GM18526 (cell line): Measurements from ENCODE around the gene ZNF280B.

Experiments
- POLR2A ChIP-seq: IDR thresholded peaks from 3 replicates; pipeline ENCODE4 v1.6.1; 2011; ENCODE audit not compliant: insufficient read length; ENCODE audit errors: extremely low read depth

The ZNF280B gene, protein sequence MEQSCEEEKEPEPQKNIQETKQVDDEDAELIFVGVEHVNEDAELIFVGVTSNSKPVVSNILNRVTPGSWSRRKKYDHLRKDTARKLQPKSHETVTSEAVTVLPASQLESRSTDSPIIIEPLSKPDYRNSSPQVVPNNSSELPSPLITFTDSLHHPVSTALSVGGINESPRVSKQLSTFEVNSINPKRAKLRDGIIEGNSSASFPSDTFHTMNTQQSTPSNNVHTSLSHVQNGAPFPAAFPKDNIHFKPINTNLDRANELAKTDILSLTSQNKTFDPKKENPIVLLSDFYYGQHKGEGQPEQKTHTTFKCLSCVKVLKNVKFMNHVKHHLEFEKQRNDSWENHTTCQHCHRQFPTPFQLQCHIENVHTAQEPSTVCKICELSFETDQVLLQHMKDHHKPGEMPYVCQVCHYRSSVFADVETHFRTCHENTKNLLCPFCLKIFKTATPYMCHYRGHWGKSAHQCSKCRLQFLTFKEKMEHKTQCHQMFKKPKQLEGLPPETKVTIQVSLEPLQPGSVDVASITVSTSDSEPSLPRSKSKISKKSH

DNA sequence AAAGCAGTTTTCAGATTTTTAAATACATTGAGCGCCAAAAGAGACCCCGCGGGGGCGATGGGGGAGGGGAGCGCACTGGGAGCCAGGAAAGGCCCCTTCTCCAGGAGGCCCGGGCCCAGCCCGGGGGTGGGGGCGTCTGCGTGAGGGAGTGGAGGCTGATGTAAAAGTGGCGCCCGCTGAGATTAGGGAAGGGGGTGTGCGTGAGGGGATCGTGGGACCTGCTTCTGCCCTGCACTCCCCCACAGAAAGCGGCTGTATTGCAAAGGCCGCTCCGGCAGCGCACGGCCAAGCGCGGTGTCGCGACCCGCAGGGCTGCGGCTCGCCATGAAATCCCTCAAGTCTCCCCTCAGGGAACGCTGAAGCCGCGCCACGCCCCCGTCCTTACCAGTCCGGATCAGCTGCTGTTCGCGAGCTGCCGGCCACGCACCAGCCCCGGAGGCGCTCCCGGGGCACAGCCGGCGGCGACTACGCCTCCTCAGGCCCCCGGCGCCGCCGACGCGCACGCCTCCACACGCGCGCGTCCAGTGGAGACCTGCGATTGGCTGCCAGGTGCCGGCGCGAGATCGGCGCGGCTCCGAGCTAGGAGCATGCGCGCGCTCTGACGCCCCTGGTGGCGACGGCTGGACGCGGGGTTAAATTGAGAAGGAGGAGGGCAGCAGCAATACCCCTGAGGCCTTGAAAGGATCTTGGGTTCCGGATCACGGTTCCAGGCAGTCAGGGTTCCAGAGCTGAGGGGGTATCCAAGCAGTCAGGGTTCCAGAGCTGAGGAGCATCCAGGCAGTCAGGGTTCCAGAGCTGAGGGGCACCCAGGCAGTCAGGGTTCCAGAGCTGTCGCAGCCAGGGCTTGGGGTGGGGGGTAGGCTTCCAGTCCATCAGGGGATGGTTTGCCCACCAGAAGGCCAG lies at the start of gene ZNF280B:
ZNF280B (minus strand) TSS at position 469 of the 903 bp plus-strand sequence. CDS start 19,344 bp downstream, outside the sequence.
- TF ChIP-seq POLR2A: no peak

DNA sequence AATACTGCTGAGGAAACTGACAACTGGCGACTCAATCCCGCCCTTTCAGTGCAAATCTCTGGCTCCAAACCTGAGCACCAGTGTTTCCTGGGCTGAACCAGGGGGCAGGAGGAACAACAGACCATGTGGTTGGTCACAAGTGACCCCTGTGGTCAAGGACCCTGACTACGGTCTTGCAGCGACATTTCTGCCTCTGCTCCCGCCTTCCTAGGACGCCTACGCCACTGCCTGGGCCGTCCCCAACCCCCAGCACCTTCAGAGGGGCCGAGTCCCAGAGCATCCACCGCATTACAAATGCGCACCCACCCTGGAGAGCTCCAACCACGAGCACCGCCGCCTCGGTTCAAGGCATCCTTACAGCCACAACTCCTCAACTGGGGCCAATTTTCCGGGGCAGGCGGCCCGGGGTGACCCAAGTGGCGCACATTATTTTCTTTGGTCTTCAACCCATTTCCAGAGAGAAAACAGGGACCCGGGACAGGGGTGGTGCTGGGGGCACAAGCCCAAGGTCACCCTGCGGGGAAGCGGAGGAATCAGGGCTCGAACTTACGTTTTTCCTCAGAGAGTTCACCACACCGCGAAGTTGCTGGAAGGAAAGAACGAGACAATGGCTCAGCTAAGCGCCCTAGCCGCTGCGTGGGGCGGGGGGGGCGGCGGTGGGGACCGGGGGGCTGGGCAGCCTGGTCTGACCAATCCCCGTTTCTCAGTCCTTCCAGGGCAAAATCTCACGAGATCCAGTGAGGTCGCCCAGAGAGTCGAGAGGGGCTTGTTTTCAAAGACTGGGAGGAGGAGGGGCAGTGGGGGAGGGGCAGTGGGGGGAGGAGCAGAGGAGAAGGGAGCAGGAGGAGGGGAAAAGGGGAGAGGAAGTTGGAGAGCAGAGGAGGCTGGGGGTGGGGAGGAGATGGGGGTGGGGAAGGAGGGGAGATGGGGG lies 48.7 kb upstream of the ZNF280B start:
- no peak for TF ChIP-seq POLR2A

DNA sequence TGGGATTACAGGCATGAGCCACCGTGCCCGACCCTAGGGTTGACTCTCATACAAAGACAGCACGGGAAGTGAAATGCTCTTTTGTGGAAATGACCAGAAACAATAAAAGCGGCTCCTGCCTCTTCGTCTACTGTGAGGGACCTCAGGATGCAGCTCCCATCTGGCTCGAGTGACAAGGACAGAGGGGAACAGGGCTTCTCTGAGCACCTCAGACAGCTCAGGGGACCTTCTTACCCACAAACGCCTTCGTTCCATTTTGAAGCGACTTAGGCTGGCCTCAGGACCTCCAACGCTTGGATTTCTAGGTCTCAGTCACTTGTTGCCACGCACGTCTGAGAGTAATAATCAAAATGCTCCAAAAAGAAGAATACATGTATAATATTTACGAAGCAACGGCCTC lies 48.0 kb upstream of the ZNF280B start:
- TF ChIP-seq POLR2A: no peak

DNA sequence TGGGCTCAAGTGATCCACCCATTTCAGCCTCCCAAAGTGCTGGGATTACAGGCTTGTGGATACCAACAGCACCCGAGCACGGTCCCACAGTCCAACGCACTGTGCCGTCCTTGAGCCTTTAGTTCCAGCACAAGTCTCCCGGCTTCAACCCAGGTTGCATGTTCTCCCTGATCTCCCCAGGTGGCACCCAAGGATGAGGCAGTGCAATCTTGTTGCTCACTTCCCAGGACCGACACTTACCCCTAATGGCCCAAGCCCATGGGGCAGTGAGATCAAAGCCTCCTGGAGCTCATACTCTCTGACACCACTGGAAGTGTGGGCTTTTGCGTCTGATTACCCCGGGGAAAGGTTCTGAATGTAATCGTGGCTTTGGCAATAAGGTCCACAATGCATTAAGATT lies 47.1 kb upstream of the ZNF280B start:
- TF ChIP-seq POLR2A: no peak

DNA sequence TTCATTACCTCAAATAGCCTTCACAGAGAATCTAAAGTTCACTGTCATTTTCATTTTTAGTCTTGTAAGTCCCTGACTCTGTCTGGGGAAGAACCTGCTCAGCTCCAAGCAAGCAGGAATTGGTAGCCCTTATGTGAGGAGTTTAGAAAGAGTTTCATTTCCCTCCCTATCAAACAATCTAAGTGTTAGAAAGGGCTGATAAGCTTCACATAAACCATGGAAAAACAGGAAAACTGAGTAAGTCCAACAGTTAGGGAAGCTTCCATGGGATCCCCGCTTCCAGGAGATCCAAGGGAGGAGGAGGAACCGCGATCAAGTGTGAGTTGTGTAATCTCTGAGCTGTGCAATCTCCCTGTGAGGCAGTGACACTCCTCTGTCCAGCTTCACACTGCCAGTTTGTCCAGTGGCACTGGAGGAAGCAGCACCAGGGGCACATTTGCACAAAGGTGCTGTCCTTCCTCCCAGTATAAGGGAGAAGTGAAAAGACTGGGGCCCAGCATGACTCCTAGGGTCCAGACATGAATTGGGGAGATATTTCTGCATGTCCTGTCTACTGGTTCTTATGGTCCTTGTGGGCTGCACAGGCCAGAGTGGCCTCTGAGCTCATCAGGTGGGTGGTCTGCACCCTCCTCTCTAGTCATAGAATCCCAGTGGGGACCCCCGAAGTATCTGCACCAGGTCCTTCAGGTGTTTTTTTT lies 46.2 kb upstream of the ZNF280B start:
- TF ChIP-seq POLR2A: no peak

DNA sequence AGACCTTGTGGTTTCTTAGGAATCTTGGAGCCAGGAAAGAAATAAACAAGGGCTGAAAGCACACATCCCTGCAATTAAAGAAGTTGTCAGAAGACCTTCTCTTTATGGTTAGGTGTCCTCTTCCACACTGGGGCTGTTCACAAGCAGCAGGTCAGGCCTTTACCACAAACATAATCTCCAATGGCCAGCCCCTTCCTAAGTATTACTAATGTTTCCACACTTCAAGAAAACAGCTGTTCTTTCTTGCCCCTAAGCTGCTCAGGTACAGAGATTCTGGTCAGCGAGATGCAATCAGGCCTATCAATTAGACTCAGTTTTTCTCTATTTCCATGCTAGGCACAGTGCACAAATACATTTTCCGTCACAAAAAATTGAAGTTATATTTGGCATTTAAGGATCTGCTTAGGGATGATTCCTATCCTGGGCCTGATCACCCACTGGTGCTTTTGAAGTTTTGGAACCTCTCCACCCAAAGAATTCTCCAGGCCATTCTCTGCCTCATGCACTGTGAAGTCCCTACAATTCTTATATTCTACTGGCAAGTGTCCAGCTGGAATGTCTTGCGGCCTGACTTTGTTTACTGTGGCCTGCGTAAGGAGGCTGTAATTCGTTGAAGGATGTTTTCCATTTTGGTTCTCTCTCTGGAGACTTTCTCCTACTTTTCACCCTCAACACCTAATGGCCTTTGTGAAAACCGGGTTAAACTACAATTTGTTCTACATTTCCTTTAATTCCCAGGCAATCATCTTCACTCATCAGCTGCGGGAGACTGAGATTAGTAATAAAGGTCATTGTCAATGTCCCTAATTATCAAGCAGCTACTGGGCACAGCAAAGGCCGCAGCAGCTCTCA lies 45.4 kb upstream of the ZNF280B start:
- TF ChIP-seq POLR2A: no peak

DNA sequence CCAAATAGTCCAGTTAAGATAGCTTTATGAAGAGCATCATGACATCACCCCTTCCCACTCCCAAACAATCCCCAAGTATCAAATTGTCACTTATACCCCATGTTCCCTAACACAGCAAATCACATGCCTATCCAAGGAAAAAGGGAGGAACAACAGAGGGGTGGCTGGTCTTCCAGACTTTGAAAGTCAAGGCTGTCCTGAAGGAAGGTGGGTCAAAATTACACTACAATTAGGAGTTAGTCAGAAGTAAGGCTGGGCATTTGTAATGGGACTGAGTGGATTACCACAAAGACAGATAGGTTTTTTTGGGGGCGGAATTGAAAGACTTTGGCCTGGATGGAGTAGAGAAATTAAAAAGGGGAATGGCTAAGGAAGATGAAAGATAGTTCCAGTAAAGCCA lies 44.6 kb upstream of the ZNF280B start:
- no peak for TF ChIP-seq POLR2A

DNA sequence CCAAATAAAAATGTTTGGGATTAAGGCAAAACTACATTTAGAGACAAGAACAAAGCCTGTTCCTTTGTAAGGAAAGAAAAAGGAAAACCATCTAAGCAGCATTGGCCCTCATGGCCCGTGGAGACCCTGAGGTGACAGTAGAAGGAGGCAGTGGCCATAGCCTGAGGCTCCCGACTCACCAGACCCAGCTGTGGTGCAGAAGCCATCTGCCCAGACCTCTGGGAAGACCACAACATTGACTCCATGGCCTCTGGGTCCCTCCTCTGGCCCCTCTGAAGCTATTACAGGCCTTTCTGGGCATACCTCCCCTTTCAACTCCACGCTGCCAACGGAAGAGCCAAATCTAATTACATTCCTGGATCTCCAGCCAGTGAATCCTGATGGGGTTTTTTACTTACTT lies 44.1 kb upstream of the ZNF280B start:
- no peak for TF ChIP-seq POLR2A

DNA sequence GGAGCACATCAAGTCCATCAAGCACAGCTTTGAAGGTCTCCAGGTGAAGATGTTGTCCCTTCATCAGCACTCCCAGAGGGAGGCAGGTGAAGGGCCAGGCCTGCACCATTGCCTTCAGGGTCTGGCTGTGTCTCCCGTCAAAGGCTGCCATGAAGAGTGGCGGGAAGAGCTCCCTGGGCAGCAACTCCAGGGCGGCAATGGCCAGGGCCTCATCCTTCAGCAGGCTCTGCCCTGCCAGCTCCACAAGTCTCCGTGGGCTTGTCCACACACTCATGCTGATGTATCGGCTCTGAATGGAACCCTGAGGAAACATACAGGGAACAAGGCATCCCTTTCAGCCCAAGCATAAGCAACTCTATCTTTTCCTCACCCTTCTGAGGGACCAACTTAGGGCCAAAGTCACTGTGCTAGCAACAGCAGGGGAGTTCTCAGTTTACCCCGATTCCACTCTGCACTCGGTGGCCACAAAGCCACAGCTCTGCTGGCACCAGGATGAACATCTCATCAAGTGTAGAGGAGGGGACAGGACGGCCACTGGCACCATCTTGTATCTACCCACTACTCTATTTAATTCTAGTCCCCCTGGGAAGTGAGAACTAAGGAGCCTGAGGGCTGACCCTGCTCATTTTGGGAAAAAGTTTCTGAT lies 42.4 kb upstream of the ZNF280B start:
- no peak for TF ChIP-seq POLR2A

DNA sequence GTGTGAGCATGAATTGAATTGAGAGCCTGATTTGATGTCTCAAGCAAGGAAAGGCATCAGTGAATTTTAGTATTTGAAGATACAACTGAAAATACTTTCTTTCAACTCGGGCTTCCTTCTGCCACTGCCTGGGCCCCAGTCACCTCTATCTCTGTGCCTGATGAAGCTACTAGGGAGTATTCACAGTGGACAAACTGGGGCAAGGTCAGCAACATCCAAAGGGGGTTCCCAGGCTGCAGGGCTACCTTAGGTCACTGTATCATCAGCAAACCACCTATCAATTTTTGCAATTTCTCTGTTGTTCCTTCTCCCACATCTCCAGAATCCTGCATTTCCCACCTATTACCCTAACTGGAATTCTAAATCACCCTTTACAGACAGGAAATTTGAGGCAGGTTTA lies 40.4 kb upstream of the ZNF280B start:
- TF ChIP-seq POLR2A: no peak

DNA sequence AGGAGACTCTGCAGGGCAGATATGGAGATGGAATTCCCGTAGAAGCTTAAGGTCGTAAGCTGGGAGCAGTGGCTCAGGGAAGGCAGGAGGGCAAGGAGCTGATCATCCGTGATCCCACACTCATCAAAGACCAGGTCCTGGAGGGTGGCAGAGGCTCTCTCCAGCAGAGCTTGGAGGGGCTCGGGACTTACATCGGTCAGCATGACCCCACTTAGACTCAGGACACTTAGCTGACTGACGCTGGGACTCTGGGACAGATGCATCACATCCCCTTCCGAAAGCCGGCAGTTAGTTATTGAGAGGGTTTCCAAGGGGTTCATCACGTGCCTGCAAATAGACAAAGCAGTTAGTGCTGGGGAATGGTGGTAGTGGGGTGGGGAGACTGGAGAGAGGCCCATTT lies 39.8 kb upstream of the ZNF280B start:
- no peak for TF ChIP-seq POLR2A

DNA sequence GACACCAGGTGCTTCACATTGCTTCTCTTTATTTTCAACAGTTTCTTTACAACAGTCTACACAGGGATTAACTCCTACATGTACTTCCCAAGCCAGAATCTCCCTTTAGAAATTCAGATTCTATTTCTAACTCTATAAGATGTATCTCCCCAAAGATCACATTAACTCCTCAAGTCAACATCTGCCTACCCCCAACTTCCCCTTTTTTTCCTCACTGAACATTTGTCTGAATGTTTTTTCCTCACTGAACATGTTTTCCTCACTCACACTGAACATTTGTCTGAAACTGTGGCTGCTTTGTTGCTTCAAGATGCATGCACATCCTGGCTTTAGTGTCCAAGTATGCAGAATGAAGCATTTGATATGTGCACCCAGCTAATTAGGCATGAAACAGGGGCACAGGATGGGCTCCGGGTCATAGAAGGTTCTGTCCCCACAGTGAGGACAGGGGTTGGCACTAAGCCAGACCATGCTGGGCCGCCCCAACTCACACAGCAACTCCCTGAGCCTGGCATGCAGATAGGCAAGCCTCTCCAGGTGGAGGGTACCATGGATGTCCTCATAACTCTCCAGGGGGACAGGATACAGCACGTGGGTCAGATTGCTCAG lies 39.3 kb upstream of the ZNF280B start:
- TF ChIP-seq POLR2A: no peak
